ENCODE results near the gene PTPN22. TPM values are rescaled to one million over a fixed set of nuclear protein-coding genes. Genes with fewer than 3 reads are reported as not detected.

Gene PTPN22
- total RNA-seq = 0.28 and 0.55 TPM in 2 replicates

GRCh38 chr1:113871597-113872113 lies at the start of gene PTPN22:
Gene PTPN22, minus strand, starts transcription at chr1:113871712.

GRCh38 chr1:113904674-113905434 lies 33.3 kb upstream of the PTPN22 start, which contains the start of the genes AP4B1 and DCLRE1B:
Gene AP4B1, minus strand, starts transcription at chr1:113904799. Its CDS starts 82 bp downstream, at chr1:113904717.
Gene DCLRE1B, plus strand, starts transcription at chr1:113905326. Its CDS starts 261 bp downstream, at chr1:113905587.

GRCh38 chr1:113887402-113888175 lies 16.1 kb upstream of the PTPN22 start, which contains the start of gene BCL2L15:
Gene BCL2L15, minus strand, starts transcription at chr1:113887581. Its CDS starts 206 bp downstream, at chr1:113887375.

GRCh38 chr1:113811888-113812660 lies 59.4 kb downstream of the PTPN22 start, which contains the start of gene RSBN1:
Gene RSBN1, minus strand, starts transcription at chr1:113812476. Its CDS starts 64 bp downstream, at chr1:113812412.

Other genes starting within 250 kb of the PTPN22 start
- gene PHTF1, start 112.2 kb downstream of the PTPN22 start, total RNA-seq = 29.3 and 32.9 TPM in 2 replicates
- gene RSBN1, start 59.2 kb downstream of the PTPN22 start, total RNA-seq = 7.9 and 9.0 TPM in 2 replicates
- 0.09 and 0.14 TPM in 2 replicates for gene BCL2L15, start 15.9 kb upstream of the PTPN22 start, total RNA-seq
- gene AP4B1, start 33.1 kb upstream of the PTPN22 start, total RNA-seq = 11.7 and 12.4 TPM in 2 replicates
- 0.55 and 0.57 TPM in 2 replicates for gene DCLRE1B, start 33.6 kb upstream of the PTPN22 start, total RNA-seq
- 16.2 and 17.7 TPM in 2 replicates for gene HIPK1, start 57.6 kb upstream of the PTPN22 start, total RNA-seq
- 140 and 191 TPM in 2 replicates for gene OLFML3, start 107.8 kb upstream of the PTPN22 start, total RNA-seq

All from smooth muscle cell of bladder (primary cell).